GM12874 (cell line): ENCODE data around the gene LRIG1.

Experiments
- TF ChIP-seq, protein P1 (sequence below): IDR thresholded peaks from 2 replicates; pipeline ENCODE4 v1.5.1; 2011; ENCODE audit warnings: low read depth, mild to moderate bottlenecking, control low read depth, low read length, moderate library complexity; ENCODE audit not compliant: insufficient read depth

Gene LRIG1

DNA sequence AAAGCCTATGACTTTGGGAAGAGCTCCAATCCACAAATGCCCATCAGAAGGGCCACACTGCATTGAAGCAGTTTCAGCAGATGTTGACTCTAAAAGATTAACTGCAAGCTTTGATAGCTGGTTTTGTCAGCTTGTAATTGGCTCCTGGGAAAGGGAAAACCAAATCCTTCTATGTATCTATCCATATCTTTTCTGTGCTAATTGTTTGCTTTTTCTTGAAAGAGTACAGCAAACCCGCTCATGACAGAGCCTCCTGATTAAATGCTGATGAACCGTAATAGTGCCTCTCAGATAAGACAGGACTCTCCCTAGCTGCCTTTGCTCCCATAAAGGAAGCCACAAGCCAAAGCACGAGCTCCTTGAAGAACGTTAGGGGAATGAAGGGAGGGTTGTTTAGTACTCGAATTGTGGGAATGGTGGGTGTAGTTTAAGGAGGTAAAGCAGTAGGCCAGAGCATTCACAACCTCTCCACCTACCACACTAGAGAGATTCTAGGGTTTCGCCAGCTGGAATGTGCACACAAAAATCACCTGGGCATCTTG, 33.6 kb upstream of the LRIG1 start:
- TF ChIP-seq, protein P1, sequence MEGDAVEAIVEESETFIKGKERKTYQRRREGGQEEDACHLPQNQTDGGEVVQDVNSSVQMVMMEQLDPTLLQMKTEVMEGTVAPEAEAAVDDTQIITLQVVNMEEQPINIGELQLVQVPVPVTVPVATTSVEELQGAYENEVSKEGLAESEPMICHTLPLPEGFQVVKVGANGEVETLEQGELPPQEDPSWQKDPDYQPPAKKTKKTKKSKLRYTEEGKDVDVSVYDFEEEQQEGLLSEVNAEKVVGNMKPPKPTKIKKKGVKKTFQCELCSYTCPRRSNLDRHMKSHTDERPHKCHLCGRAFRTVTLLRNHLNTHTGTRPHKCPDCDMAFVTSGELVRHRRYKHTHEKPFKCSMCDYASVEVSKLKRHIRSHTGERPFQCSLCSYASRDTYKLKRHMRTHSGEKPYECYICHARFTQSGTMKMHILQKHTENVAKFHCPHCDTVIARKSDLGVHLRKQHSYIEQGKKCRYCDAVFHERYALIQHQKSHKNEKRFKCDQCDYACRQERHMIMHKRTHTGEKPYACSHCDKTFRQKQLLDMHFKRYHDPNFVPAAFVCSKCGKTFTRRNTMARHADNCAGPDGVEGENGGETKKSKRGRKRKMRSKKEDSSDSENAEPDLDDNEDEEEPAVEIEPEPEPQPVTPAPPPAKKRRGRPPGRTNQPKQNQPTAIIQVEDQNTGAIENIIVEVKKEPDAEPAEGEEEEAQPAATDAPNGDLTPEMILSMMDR = no peak

DNA sequence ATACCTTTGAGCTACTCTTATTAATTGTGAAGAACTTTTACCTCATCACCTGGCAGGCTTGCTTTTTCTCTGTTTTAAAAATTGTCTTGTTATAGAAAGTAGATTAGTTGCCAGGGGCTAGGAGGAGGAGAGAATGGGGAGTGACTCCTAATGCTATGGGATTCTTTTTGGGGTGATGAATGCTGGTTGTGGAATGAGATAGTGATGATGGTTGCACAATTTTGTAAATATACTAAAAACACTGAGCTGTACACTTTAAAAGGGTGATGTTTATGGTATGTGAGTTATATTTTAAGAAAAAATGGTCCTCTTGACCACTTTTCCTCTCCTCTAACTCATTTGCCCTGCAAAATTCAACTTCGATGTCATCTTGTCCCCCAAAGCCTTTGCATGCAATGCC, 31.8 kb upstream of the LRIG1 start:
- TF ChIP-seq, protein P1 = no peak

DNA sequence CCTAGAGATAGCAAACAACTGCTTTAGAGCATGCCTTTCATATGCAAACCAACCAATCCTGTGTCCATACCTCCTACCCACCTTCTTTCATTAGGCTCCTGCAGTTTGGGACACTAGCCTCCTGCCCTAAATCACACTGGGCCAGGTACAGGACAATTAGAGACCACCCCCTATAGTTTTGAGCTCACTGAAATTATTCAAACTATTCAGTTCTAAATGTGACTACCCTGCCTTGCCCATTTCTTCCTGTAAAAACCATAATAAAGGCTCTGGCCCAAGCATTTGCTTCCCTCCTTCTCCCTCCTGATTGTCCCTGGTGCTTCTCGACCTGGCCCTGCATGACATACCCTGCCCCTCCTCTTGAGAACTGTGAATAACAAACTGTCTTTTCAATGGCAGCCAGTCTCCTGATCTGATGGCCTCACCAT, 31.4 kb upstream of the LRIG1 start:
- TF ChIP-seq, protein P1 = no peak

DNA sequence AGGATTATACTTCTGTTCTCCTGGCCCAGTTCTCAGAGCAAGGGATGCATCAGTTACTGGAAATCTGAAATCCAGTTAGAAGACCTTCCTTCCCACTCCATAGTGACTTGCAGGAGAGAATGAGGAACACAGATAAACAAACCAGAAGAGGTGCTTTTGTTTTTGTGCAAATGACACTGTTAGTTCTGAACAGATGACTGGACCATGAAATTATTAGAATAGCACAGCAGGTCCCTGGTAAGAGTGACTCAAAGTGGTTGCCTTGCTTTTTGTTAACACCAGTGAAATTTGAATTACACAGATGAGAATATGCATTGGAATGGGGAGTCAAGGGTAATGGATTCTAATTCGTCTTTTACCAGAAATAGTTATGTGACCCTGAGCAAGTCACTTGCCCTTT, 30.4 kb upstream of the LRIG1 start:
- TF ChIP-seq, protein P1 = no peak

DNA sequence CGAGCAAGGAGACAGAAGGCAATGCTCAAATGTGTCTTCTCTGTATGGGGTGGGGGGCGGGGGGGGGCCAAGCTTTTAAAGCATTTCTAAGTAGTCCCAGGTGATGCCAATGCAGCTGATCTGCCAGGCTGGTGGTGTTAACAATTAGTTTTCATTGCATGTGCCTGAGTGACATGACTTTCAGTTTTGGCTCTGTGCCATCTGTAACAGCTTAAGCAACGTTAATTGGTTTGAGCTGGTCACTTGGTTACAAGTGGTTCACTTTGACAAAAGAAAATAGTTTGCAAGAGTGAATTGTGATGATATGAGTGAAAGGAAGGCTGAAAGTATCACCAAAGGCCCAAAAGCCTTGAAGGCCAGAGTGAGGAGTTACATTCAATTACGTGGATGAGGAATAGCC, 26.4 kb upstream of the LRIG1 start:
- TF ChIP-seq, protein P1 = no peak

DNA sequence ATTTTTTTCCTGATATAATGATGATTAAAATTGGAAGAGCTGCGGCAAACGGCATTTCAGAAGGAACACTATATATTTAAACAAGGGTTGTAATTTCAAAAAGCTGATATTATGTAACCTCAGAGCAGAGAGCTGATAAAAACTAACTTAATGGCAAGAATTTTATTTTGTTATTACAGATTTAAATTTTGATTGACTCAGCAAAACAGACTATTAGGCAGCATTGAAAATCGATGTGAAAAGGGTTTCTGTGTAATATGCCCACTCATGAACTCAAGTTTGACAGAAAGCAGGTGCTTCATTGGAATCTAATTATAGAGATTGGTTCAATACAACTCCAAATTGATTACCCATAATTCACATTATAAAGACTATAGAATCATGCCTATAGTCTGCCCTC, 24.9 kb upstream of the LRIG1 start:
- TF ChIP-seq, protein P1 = no peak

DNA sequence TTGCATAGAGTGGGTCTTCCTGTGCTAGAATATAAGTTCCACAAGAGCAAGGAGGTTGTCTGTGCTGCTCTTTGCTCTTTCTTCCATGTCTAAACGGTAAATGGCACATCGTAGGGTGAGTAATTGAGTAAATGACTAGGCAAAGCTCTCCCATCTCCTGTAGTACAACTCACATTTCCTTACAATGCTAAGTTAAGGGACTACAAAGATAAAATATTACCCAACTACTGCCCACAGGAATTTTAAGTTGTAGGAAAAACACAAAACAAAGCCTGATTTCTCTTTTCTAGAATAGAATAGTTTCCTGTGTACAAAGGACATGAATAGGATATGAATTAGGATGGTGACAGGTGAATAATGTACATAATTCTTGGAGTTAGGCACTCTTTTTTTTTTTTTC, 19.9 kb upstream of the LRIG1 start:
- TF ChIP-seq, protein P1 = no peak
